ENCODE results near the gene WRAP53.

DNA sequence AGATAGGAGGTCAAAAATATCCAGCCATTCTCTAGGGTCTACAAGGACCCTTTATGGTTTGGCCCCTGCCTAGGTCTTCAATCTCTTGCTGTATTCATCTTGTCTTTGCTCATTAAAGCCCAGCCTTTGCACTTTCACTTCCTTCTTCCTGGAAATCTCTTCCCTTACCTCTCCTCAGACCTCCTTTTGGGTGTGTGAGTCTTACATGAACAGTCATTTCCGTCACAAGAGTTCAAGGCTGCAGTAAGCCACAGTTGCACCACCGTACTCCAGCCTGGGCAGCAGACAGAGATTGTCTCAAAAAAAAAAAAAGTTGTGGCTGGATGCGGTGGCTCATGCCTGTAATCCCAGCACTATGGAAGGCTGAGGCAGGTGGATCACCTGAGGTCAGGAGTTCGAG lies 43.5 kb upstream of the WRAP53 start:
- no peak for TF ChIP-seq ISL1 (CRISPR knock-in tag; IDR thresholded peaks at IDR 0.05)
- no peak for TF ChIP-seq ARNTL (CRISPR knock-in tag; IDR thresholded peaks at IDR 0.05; ENCODE audit: borderline replicate concordance, low read depth)
- TF ChIP-seq, protein P1, sequence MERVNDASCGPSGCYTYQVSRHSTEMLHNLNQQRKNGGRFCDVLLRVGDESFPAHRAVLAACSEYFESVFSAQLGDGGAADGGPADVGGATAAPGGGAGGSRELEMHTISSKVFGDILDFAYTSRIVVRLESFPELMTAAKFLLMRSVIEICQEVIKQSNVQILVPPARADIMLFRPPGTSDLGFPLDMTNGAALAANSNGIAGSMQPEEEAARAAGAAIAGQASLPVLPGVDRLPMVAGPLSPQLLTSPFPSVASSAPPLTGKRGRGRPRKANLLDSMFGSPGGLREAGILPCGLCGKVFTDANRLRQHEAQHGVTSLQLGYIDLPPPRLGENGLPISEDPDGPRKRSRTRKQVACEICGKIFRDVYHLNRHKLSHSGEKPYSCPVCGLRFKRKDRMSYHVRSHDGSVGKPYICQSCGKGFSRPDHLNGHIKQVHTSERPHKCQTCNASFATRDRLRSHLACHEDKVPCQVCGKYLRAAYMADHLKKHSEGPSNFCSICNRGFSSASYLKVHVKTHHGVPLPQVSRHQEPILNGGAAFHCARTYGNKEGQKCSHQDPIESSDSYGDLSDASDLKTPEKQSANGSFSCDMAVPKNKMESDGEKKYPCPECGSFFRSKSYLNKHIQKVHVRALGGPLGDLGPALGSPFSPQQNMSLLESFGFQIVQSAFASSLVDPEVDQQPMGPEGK (CRISPR knock-in tag; IDR thresholded peaks at IDR 0.05; ENCODE audit: borderline replicate concordance), result no peak
- no peak for TF ChIP-seq TCF4 (CRISPR knock-in tag; IDR thresholded peaks at IDR 0.05; ENCODE audit: borderline replicate concordance)
- no peak for TF ChIP-seq ZFP30 (CRISPR knock-in tag; IDR thresholded peaks at IDR 0.05)
- TF ChIP-seq ZNF565 (CRISPR knock-in tag; conservative IDR thresholded peaks at IDR 0.05; ENCODE audit: low read depth), result no peak
- no peak for TF ChIP-seq ZNF8 (CRISPR knock-in tag; IDR thresholded peaks at IDR 0.05)
